ENCODE data around the gene PREX1. TPM values are rescaled to one million over a fixed set of nuclear protein-coding genes. Genes with fewer than 3 reads are reported as not detected.

The PREX1 gene
- total and polyA plus RNA-seq, 2 donors (not counting 3 experiments of a cell fraction or from before 2014, with no cell fraction given): 51.3 to 72.9 TPM

GRCh38 chr20:48846516-48847492 lies 19.0 kb upstream of the PREX1 start:
- peak overlapping the region; percentile 52 for H3K9ac ChIP-seq (replicated peaks; ENCODE audit: extremely low read depth, insufficient read depth, low read length)
- H3K27ac ChIP-seq (ENCODE audit: insufficient read depth, low read depth, low read length): peak overlapping the region; percentile 51
- no peaks in the 10 kb centered on the region for H3K27me3 ChIP-seq (ENCODE audit: control insufficient read depth in 2 of 2, insufficient read depth in 2 of 2, low read length in 2 of 2)
- CTCF ChIA-PET: interaction anchor here (0.6 to 1.2 kb wide), 3 partner anchors 129 to 189 kb away, joined by 3 to 4 read pairs (median 3); no protein-coding TSS in a partner anchor
- dilution Hi-C loops (cut with MboI; ENCODE audit: extremely low pct_ligation_motif_present, low sequenced_read_pairs): no loop called here
- no peaks in the 10 kb centered on the region for H4K20me1 ChIP-seq (replicated peaks; ENCODE audit: control insufficient read depth, extremely low read depth, insufficient read depth, low read length)
- intact Hi-C loops (cut with micrococcal nuclease): loop anchor here (1.0 to 5.0 kb wide), 2 partner anchors 19 to 135 kb away; no protein-coding TSS in a partner anchor
- no peaks in the 10 kb centered on the region for H3K9me3 ChIP-seq (replicated peaks; ENCODE audit: control insufficient read depth, insufficient read depth, low read length)
- no peak overlapping the region for H3K4me2 ChIP-seq (ENCODE audit: insufficient read depth, low read length)
- no peaks in the 10 kb centered on the region for H3K79me2 ChIP-seq (ENCODE audit: control insufficient read depth, insufficient read depth, low read length)
- TF ChIP-seq JUN (IDR thresholded peaks at IDR 0.05; ENCODE audit: borderline replicate concordance, insufficient read depth, insufficient read length, low read depth) (no peak), GATA2 (IDR thresholded peaks at IDR 0.05; ENCODE audit: insufficient read depth, insufficient read length, low read depth, low read length) (no peak), CTCF (IDR thresholded peaks at IDR 0.05; ENCODE audit: extremely low read depth in 1 of 2, insufficient read depth in 1 of 2, low read depth in 1 of 2, low read length in 2 of 2) (no peak), EZH2 (IDR thresholded peaks at IDR 0.05; ENCODE audit: borderline replicate concordance, low read depth, low read length, severe bottlenecking) (no peak), MAX (IDR thresholded peaks at IDR 0.05; ENCODE audit: insufficient read depth, insufficient read length) (no peak), FOS (IDR thresholded peaks at IDR 0.05; ENCODE audit: borderline replicate concordance, insufficient read depth, low read length) (no peak), POLR2A (IDR thresholded peaks at IDR 0.05; ENCODE audit: low read depth, low read length) (no peak), POLR2AphosphoS5 (IDR thresholded peaks at IDR 0.05; ENCODE audit: insufficient read depth, low read depth, low read length) (no peak), MYC (IDR thresholded peaks at IDR 0.05; ENCODE audit: low read depth, low read length) (no peak)
- no peaks in the 10 kb centered on the region for H3K9me1 ChIP-seq (replicated peaks; ENCODE audit: control insufficient read depth, extremely low read depth, insufficient read depth, low read length)
- POLR2A ChIA-PET: no interaction called here
- peak; percentile 64 for FAIRE-seq
- peak; percentile 62 for DNase-seq (ENCODE audit: low read depth, low spot score)
- no TSS peak for BruUV-seq (replicated peaks)
- H3K4me1 ChIP-seq (ENCODE audit: control insufficient read depth, extremely low read depth, insufficient read depth, low read length): peaks cover 40% of the 10 kb centered on the region
- peak overlapping the region; percentile 79 for H2AFZ ChIP-seq (ENCODE audit: low read depth, low read length)
- no peak overlapping the region for H3K4me3 ChIP-seq (replicated peaks in 1 of 3; ENCODE audit: insufficient read depth in 1 of 3, low read depth in 1 of 3, low read length in 3 of 3)
- no peaks in the 10 kb centered on the region for H3K36me3 ChIP-seq (ENCODE audit: control insufficient read depth in 2 of 2, extremely low read depth in 1 of 2, insufficient read depth in 2 of 2, low read length in 2 of 2)
